Adrenal gland (tissue), 12 donors: ENCODE results near the gene ART3. TPM values are rescaled to one million over a fixed set of nuclear protein-coding genes. Genes with fewer than 3 reads are reported as not detected.

Experiments
- DNase-seq, 7 donors: peaks; one replicate each; pipeline ENCODE4 v3.0.0-alpha.2; 2019 to 2020
- H3K27ac ChIP-seq, 5 donors: fragments of 200-600 bp; sonication (generic) in 4 of 5; 1 replicate in 3 of 5; 2 replicates in 2 of 5; pipeline versions ENCODE4 v1.5.1 to v1.8.0; 2016 to 2020; ENCODE audit warnings: mild to moderate bottlenecking in 1 of 5
- H3K27me3 ChIP-seq: fragments of 200-600 bp; 2 replicates; pipeline ENCODE4 v1.8.0; 2021
- H3K36me3 ChIP-seq, 2 donors: fragments of 200-600 bp; replicated peaks in 1 of 2; 1 replicate in 1 of 2; 2 replicates in 1 of 2; pipeline versions ENCODE4 v1.5.1 to v1.8.0; 2018 to 2022
- H3K4me1 ChIP-seq, 2 donors: fragments of 200-600 bp; replicated peaks in 1 of 2; 1 replicate in 1 of 2; 2 replicates in 1 of 2; pipeline versions ENCODE4 v1.5.1 to v1.8.0; 2018 to 2021
- H3K4me3 ChIP-seq, 4 donors: fragments of 200-600 bp; sonication (generic) in 3 of 4; one replicate each; pipeline ENCODE4 v1.5.1; 2016 to 2018
- H3K9me3 ChIP-seq, 3 donors: fragments of 200-600 bp; sonication (generic) in 1 of 3; replicated peaks in 1 of 3; 1 replicate in 2 of 3; 2 replicates in 1 of 3; pipeline versions ENCODE4 v1.5.1 to v1.8.0; 2016 to 2021
- CTCF ChIP-seq, 6 experiments: fragments of 450-650 bp in 4 of 6; fragments of 200-600 bp in 2 of 6; sonication (generic) in 1 of 6; IDR thresholded peaks; 1 replicate in 5 of 6; 2 replicates in 1 of 6; pipeline versions ENCODE4 v1.5.1 to v1.8.0; 2016 to 2021; ENCODE audit warnings: antibody characterized with exemption in 6 of 6, mild to moderate bottlenecking in 2 of 6, moderate library complexity in 1 of 6
- POLR2A ChIP-seq, 2 donors: fragments of 450-650 bp; IDR thresholded peaks; one replicate each; pipeline ENCODE4 v1.6.1; 2017; ENCODE audit warnings: antibody characterized with exemption in 2 of 2, mild to moderate bottlenecking in 2 of 2, moderate library complexity in 1 of 2
- WGBS, 4 donors: extraction: QIAGEN DNeasy Blood & Tissue Kit in 2 of 4; methylation state at CpG; one replicate each; pipeline versions ENCODE4 v1.1.5 to v1.1.7; 2013 to 2017; 5-methylcytosine and 5-hydroxymethylcytosine counted together
- intact Hi-C, 2 donors: fragments of 100-400 bp; cut with DNase I; formaldehyde crosslinking; loops; one replicate each; pipeline versions ENCODE4 v1.14.1 to v1.15.0; 2022 to 2023
- polyA plus RNA-seq, 3 donors: library from polyadenylated mRNA; stranded (reverse); fragments of 200-250 nt in 2 of 3; fragments of 350-450 nt in 1 of 3; fragmentation: Illumina TruSeq in 1 of 3; extraction: RNeasy Lipid Tissue Mini Kit (QIAGEN cat#74804) in 1 of 3; gene quantifications; one replicate each; pipeline ENCODE4 v1.2.3, GENCODE V29; 2013 to 2014
- total RNA-seq, 9 donors: library from RNA; depleted of rRNA in 4 of 9; stranded (reverse); fragments of >200 nt in 4 of 9; fragments of 120-200 nt in 1 of 9; fragmentation: NEBNext Ultra II Directional in 1 of 9; extraction: Animal tissue kit (Norgen Biotek cat#: 25700) in 1 of 9; gene quantifications; one replicate each; pipeline versions ENCODE4 v1.1.0 to v1.2.4, GENCODE V29; 2013 to 2023
- donor health status: healthy with polysubstance abuse.
- donor health status: Bipolar disorder and iron deficiency.
- donor health status: DM: yes; HTN: yes; CAD: no.
- donor health status: DM: no; HTN: no; CAD: no.
- donor health status: DM: no; HTN: no; CAD: no.
- donor health status: DM: yes; HTN: yes; CAD: no.

The ART3 gene
- total and polyA plus RNA-seq, 12 donors: 0.16 to 1.1 (median 0.70) TPM; not detected in 7

DNA sequence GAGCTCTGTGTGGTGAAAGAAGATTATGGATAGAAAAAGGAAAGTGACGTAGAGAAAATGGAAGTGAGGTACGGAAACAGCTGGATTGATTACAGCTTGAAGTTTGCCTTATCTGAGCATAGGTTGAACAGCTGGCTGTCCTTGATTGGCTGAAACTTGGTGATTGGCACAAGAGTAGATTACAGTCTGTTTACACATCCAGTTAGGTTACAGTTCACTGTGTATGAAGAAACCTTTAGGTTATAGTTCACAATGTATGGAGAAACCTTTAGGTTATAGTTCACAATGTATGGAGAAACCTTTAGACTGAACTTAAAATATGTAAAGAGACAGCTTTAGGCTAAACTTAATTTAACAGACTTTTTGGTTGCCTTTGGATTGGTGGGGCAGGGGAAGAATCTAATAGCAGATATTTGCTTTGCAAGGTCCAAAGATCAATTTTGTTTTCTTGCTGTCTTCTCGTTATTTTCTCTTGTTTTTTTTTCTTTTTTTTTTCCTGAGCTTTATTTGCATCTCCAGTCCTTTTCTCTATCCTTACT is 15.6 kb upstream of the ART3 start:
- TF ChIP-seq POLR2A (IDR thresholded peaks at IDR 0.05) (no peak), CTCF (IDR thresholded peaks at IDR 0.05) (no peak)
- peaks cover 6% of the 10 kb centered on the region for H3K27me3 ChIP-seq
- H3K36me3 ChIP-seq: no peaks in the 10 kb centered on the region
- intact Hi-C loops: no loop called here
- H3K4me3 ChIP-seq: no peak overlapping the region
- no peaks in the 10 kb centered on the region for H3K9me3 ChIP-seq
- H3K4me1 ChIP-seq: no peaks in the 10 kb centered on the region
- no peak for DNase-seq
- H3K27ac ChIP-seq: no peak overlapping the region
- WGBS, 4 donors: 45 to 68% (median 59%) methylated on average over 3 of the region's 3 CpGs

DNA sequence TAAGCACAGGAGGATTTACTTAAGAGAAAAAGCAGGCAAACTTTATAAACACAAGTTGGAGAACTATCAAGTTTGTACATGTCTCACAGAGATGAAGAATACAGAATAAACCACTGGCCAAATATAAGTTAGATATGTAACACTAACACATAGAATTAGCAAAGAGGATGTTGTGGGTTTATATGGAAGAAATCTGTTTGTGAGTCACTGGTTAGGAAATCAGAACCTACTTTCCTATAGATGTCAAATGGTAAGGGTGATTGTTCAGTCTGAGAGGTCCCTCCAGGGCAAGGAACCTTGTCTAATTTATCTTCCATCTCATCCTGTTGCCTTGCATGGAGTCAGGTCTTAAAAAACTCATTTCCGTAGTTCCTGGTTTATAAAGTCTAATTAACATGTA is 14.8 kb upstream of the ART3 start:
- no peak for DNase-seq
- Histone ChIP-seq H3K4me1 (no peaks in the 10 kb centered on the region), H3K9me3 (no peaks in the 10 kb centered on the region), H3K36me3 (no peaks in the 10 kb centered on the region), H3K27ac (no peak overlapping the region), H3K4me3 (no peak overlapping the region), H3K27me3 (no peaks in the 10 kb centered on the region)
- intact Hi-C loops: no loop called here
- WGBS, 4 donors: 61 to 76% (median 62%) methylated on average over 1 of the region's 1 CpG
- TF ChIP-seq CTCF (IDR thresholded peaks at IDR 0.05) (no peak), POLR2A (IDR thresholded peaks at IDR 0.05) (no peak)

DNA sequence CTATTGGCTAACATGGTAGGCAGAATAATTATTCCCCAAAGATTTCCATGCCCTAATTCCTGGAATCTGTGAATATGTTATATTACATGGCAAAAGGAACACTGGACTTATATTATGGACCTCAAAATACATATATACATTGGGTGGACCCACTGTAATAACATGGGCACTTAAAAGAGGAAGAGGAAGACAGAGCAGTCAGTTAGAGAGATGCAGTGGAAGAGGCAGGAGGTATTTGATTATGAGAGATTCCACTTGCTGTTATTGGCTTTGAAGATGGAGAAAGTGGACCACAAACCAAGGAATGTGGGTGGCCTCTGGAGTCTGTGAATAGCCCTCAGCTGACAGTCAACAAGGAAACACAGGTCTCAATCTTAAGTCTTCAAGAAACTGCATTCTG is 14.0 kb upstream of the ART3 start:
- intact Hi-C loops: no loop called here
- H3K4me3 ChIP-seq: no peak overlapping the region
- no peaks in the 10 kb centered on the region for H3K36me3 ChIP-seq
- TF ChIP-seq POLR2A (IDR thresholded peaks at IDR 0.05) (no peak), CTCF (IDR thresholded peaks at IDR 0.05) (no peak)
- no peaks in the 10 kb centered on the region for H3K27me3 ChIP-seq
- H3K4me1 ChIP-seq: no peaks in the 10 kb centered on the region
- no peaks in the 10 kb centered on the region for H3K9me3 ChIP-seq
- no peak for DNase-seq
- no peak overlapping the region for H3K27ac ChIP-seq

DNA sequence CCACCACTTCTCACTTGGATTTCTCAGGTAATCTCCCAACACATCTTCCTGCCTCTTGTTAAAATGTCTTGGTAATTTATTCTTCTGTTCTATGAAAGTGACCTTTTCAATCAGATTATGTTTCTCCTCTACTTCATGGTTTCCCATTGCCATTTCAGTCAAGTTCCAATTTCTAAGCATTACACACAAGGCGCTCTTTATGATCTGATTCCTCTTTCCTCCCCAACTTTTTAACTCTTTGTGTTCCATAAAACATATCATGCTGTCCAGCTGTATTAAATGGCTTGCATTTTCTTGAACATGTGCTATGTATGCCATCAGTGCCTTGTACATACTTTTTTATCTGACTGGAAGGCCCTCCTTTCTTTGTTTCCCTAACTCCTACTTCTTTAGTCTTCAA is 13.1 kb upstream of the ART3 start:
- Histone ChIP-seq H3K36me3 (no peaks in the 10 kb centered on the region), H3K27me3 (no peaks in the 10 kb centered on the region), H3K27ac (no peak overlapping the region), H3K9me3 (no peaks in the 10 kb centered on the region), H3K4me3 (no peak overlapping the region), H3K4me1 (no peaks in the 10 kb centered on the region)
- intact Hi-C loops: no loop called here
- WGBS, 4 donors: 43 to 55% (median 48%) methylated on average over 1 of the region's 1 CpG
- TF ChIP-seq POLR2A (IDR thresholded peaks at IDR 0.05): no peak
- DNase-seq: no peak

- intact Hi-C loops: no loop called here
- Histone ChIP-seq H3K4me3 (no peak overlapping the region), H3K9me3 (no peaks in the 10 kb centered on the region), H3K4me1 (no peaks in the 10 kb centered on the region), H3K27ac (no peak overlapping the region), H3K27me3 (no peaks in the 10 kb centered on the region), H3K36me3 (no peaks in the 10 kb centered on the region)
- no peak for DNase-seq
- TF ChIP-seq CTCF (IDR thresholded peaks at IDR 0.05) (no peak), POLR2A (IDR thresholded peaks at IDR 0.05) (no peak)
- WGBS, 4 donors: 64 to 78% (median 66%) methylated on average over 1 of the region's 1 CpG
These were observed 12.5 kb upstream of the ART3 start for GRCh38 chr4:76061982-76062381.
